Naive thymus-derived CD4-positive, alpha-beta T cell (primary cell): ENCODE data around the gene OVCA2. TPM values are rescaled to one million over a fixed set of nuclear protein-coding genes. Genes with fewer than 3 reads are reported as not detected.

ENCODE experiments used
- ATAC-seq: fragments of 150-1000 bp; cut with Tn5 transposase; 2 replicates; pipeline ENCODE4 v1.10.0; 2021; ENCODE audit warnings: mild to moderate bottlenecking, moderate library complexity
- CTCF ChIA-PET: fragments of 350-600 bp; sonication (Branson Sonifier 250); formaldehyde crosslinking; loops from one replicate; lab custom pipeline; 2021; ENCODE audit warnings: antibody characterized with exemption; lab: Charles Lee
- POLR2A ChIA-PET: fragments of 350-600 bp; sonication (Branson Sonifier 250); formaldehyde crosslinking; loops from one replicate; lab custom pipeline; 2021; ENCODE audit warnings: antibody characterized with exemption, inconsistent platforms; lab: Charles Lee
- DNase-seq, 9 donors: peaks; one replicate each; pipeline versions ENCODE4 v3.0.0 to v3.0.0-alpha.2; 2020 to 2022; ENCODE audit warnings: mixed read lengths in 1 of 9
- H3K27ac ChIP-seq: one replicate; pipeline ENCODE4 v1.7.0; 2013; ENCODE audit warnings: mild to moderate bottlenecking, low read depth, low read length, moderate library complexity
- H3K27me3 ChIP-seq, 2 donors: one replicate each; pipeline ENCODE4 v1.7.0; 2013; ENCODE audit warnings: low read length in 2 of 2, mild to moderate bottlenecking in 2 of 2, moderate library complexity in 2 of 2; ENCODE audit not compliant: control insufficient read depth in 2 of 2, insufficient read depth in 2 of 2
- H3K36me3 ChIP-seq, 3 experiments: 1 replicate in 2 of 3; 2 replicates in 1 of 3; pipeline ENCODE4 v1.7.0; 2013; ENCODE audit warnings: low read length in 3 of 3, mild to moderate bottlenecking in 3 of 3, moderate library complexity in 1 of 3; ENCODE audit not compliant: insufficient read depth in 3 of 3, control insufficient read depth in 2 of 3
- H3K4me1 ChIP-seq, 2 donors: one replicate each; pipeline ENCODE4 v1.7.0; 2013; ENCODE audit warnings: low read length in 2 of 2, mild to moderate bottlenecking in 2 of 2, moderate library complexity in 1 of 2; ENCODE audit not compliant: control insufficient read depth in 2 of 2, insufficient read depth in 2 of 2
- H3K4me3 ChIP-seq: 2 replicates; pipeline ENCODE4 v1.7.0; 2013; ENCODE audit warnings: mild to moderate bottlenecking, low read length
- H3K9me3 ChIP-seq, 3 experiments: 1 replicate in 2 of 3; 2 replicates in 1 of 3; pipeline ENCODE4 v1.7.0; 2013; ENCODE audit warnings: low read length in 3 of 3; ENCODE audit not compliant: control insufficient read depth in 2 of 3
- H3K27ac Mint-ChIP-seq, 9 donors: one replicate each; pipeline ENCODE4 v1.8.0; 2020 to 2022; ENCODE audit warnings: mixed read lengths in 9 of 9, mild to moderate bottlenecking in 8 of 9, moderate library complexity in 5 of 9, inconsistent platforms in 2 of 9
- H3K27me3 Mint-ChIP-seq, 5 donors: one replicate each; pipeline ENCODE4 v1.8.0; 2021 to 2022; ENCODE audit warnings: mixed read lengths in 5 of 5, mild to moderate bottlenecking in 1 of 5
- H3K36me3 Mint-ChIP-seq, 5 donors: one replicate each; pipeline ENCODE4 v1.8.0; 2020 to 2022; ENCODE audit warnings: mixed read lengths in 5 of 5, mild to moderate bottlenecking in 3 of 5, inconsistent platforms in 1 of 5
- H3K4me1 Mint-ChIP-seq, 7 donors: one replicate each; pipeline ENCODE4 v1.8.0; 2020 to 2022; ENCODE audit warnings: mixed read lengths in 7 of 7, mild to moderate bottlenecking in 3 of 7, inconsistent platforms in 1 of 7
- H3K4me3 Mint-ChIP-seq, 10 donors: one replicate each; pipeline ENCODE4 v1.8.0; 2020 to 2022; ENCODE audit warnings: mild to moderate bottlenecking in 10 of 10, mixed read lengths in 10 of 10, moderate library complexity in 6 of 10, inconsistent platforms in 2 of 10
- H3K9me3 Mint-ChIP-seq, 11 donors: one replicate each; pipeline ENCODE4 v1.8.0; 2020 to 2022; ENCODE audit warnings: mixed read lengths in 11 of 11, mild to moderate bottlenecking in 4 of 11, inconsistent platforms in 1 of 11, moderate library complexity in 1 of 11
- intact Hi-C, 2 donors: fragments of 100-400 bp; cut with micrococcal nuclease; formaldehyde crosslinking; loops; one replicate each; pipeline ENCODE4 v1.15.1; 2023
- polyA plus RNA-seq, 2 donors: library from polyadenylated mRNA; unstranded; fragments of 300-500 nt; fragmentation: Illumina TruSeq; gene quantifications; one replicate each; pipeline ENCODE4 v1.2.3, GENCODE V29; 2021
- total RNA-seq, 6 experiments: library from RNA in 5 of 6; stranded (reverse) in 5 of 6; gene quantifications; 1 replicate in 5 of 6; 2 replicates in 1 of 6; pipeline ENCODE4 v1.2.3 and lab custom pipeline; 2021 to 2026

The OVCA2 gene
- total and polyA plus RNA-seq, 7 experiments from 2014 or later, result 24.5 to 65.5 (median 34.0) TPM

DNA sequence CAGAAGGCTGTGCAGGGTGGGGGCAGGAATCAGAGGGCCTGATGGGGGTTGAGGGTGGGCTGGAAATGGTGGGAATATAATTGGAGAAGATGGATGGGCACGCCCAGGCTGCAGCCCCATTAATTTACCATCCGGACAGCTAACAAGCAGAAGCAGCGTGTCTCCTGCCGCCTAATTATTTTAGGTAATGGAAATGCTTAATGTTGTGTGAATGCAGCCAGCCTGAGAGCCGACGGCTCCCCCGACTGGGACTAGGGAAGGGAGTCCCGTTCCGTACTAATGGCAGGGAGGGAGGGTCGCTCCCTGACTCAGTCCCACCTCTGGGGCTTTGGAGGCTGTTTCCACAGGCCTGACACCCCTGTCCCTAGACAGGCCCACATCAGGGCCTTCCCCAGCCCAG lies 4.7 kb upstream of the OVCA2 start:
- Histone ChIP-seq H3K27me3 (no peaks in the 10 kb centered on the region), H3K4me1 (peaks cover 0 to 8% of the 10 kb centered on the region in 2 donors), H3K27ac (no peak overlapping the region), H3K9me3 (no peaks in the 10 kb centered on the region), H3K36me3 (peaks cover 0 to 64% (median 15%) of the 10 kb centered on the region in 3 experiments), H3K4me3 (no peak overlapping the region)
- peaks cover 0 to 18% (median 0%) of the 10 kb centered on the region in 5 donors for H3K36me3 Mint-ChIP-seq
- H3K27ac Mint-ChIP-seq, result no peak overlapping the region
- DNase-seq (no peak), ATAC-seq (no peak)
- H3K4me3 Mint-ChIP-seq, result peak overlapping the region in 1 of 10 donors; percentile 29
- peaks cover 0 to 25% (median 15%) of the 10 kb centered on the region in 7 donors for H3K4me1 Mint-ChIP-seq
- no peaks in the 10 kb centered on the region for H3K27me3 Mint-ChIP-seq
- H3K9me3 Mint-ChIP-seq, result no peaks in the 10 kb centered on the region
- intact Hi-C loops, result no loop called here
- POLR2A ChIA-PET, result interaction anchor here (1.3 kb wide), 1 partner anchor 10 kb away, joined by 4 read pairs; no protein-coding TSS in a partner anchor
- CTCF ChIA-PET, result interaction anchor here (1.3 kb wide), 1 partner anchor 316 kb away, joined by 4 read pairs; no protein-coding TSS in a partner anchor

DNA sequence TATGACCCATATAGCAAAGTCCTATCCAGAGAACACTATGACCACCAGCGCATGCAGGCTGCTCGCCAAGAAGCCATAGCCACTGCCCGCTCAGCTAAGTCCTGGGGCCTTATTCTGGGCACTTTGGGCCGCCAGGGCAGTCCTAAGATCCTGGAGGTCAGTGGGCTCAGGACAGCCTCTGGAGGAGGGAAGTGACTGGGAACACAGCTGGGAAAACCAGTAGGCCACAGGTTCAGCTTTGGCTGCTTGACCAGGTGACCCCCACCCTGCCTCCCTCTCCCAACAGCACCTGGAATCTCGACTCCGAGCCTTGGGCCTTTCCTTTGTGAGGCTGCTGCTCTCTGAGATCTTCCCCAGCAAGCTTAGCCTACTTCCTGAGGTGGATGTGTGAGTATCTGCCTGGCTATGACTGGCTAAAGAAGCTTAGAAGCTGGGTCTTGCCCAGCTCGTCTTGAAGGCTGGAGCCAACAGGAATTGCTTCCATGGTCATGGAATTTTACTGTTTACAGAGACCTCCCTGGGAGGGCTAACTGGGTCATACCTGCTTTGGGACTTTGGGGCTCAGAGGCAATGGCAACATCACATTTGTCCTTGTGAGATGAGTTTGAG lies 1.5 kb upstream of the OVCA2 start:
- ChIA-PET POLR2A (interaction anchor here (0.5 to 1.6 kb wide), 4 partner anchors 10 to 355 kb away, joined by 3 to 4 read pairs (median 4); partner anchors contain the start of gene HIC1), CTCF (interaction anchor here (0.5 to 1.1 kb wide), 3 partner anchors 21 to 376 kb away, joined by 3 to 6 read pairs (median 3); no protein-coding TSS in a partner anchor)
- Mint-ChIP-seq H3K27ac (peak overlapping the region in 6 of 9 donors; percentile 51 to 99 (median 84)), H3K27me3 (no peaks in the 10 kb centered on the region), H3K4me1 (peaks cover 9 to 29% (median 22%) of the 10 kb centered on the region in 7 donors), H3K36me3 (peaks cover 0 to 28% (median 0%) of the 10 kb centered on the region in 5 donors), H3K4me3 (peak overlapping the region in 9 of 10 donors; percentile 27 to 100 (median 90)), H3K9me3 (no peaks in the 10 kb centered on the region)
- H3K27me3 ChIP-seq, result no peaks in the 10 kb centered on the region
- ATAC-seq (no peak), DNase-seq (no peak)
- H3K9me3 ChIP-seq, result no peaks in the 10 kb centered on the region
- no peak overlapping the region for H3K4me3 ChIP-seq
- intact Hi-C loops, result loop anchor here (2.0 to 5.0 kb wide), 10 partner anchors 16 to 584 kb away; partner anchors contain the start of genes CRK (in 1 of the 2), INPP5K (in 1 of the 2), MNT (in 1 of the 2) and PITPNA (in 1 of the 2)
- peaks cover 8 to 16% of the 10 kb centered on the region in 2 donors for H3K4me1 ChIP-seq
- peaks cover 0 to 67% (median 21%) of the 10 kb centered on the region in 3 experiments for H3K36me3 ChIP-seq
- no peak overlapping the region for H3K27ac ChIP-seq

DNA sequence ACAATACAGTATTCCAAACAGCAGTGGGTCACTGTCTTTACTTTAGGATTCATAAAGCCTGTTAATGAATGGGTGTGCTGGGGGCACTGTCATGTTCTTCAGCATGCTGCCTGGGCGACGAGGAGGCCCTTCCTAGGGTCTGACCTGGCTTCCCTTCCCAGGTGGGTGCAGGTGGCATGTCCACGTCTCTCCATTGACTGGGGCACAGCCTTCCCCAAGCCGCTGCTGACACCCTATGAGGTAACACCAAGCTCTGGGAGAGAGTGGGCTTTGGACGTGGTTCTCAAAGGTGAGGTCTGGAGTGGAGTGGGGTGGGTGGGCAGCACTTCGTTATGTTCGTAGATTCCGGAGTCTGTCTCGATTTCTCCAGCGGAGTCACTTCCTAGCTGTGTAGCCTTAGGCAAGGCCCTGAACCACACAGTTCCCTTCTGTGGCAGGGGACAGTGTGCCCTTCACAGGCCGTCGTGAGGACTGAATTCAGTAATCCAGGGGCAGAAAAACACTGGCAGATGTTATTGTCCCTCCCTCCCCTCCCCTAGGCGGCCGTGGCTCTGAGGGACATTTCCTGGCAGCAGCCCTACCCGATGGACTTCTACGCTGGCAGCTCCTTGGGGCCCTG lies 771 bp upstream of the OVCA2 start:
- Mint-ChIP-seq H3K4me1 (peaks cover 9 to 29% (median 22%) of the 10 kb centered on the region in 7 donors), H3K9me3 (no peaks in the 10 kb centered on the region), H3K4me3 (peak overlapping the region; percentile 36 to 100 (median 90)), H3K36me3 (peaks cover 0 to 28% (median 0%) of the 10 kb centered on the region in 5 donors), H3K27me3 (no peaks in the 10 kb centered on the region), H3K27ac (peak overlapping the region in 6 of 9 donors; percentile 51 to 99 (median 84))
- ATAC-seq (no peak), DNase-seq (no peak)
- peaks cover 0 to 60% (median 19%) of the 10 kb centered on the region in 3 experiments for H3K36me3 ChIP-seq
- POLR2A ChIA-PET, result interaction anchor here (0.5 to 1.6 kb wide), 6 partner anchors 9 to 355 kb away, joined by 3 to 4 read pairs (median 3); partner anchors contain the start of genes HIC1 and SMG6
- intact Hi-C loops, result loop anchor here (1.0 to 5.0 kb wide), 13 partner anchors 11 to 584 kb away; partner anchors contain the start of genes DPH1 (in 2 of the 2), CRK (in 1 of the 2), INPP5K (in 1 of the 2) and MNT (in 1 of the 2)
- H3K27ac ChIP-seq, result peak overlapping the region; percentile 89
- H3K4me1 ChIP-seq, result peaks cover 8 to 16% of the 10 kb centered on the region in 2 donors
- CTCF ChIA-PET, result interaction anchor here (0.5 to 1.7 kb wide), 5 partner anchors 10 to 375 kb away, joined by 3 to 4 read pairs (median 3); no protein-coding TSS in a partner anchor
- no peaks in the 10 kb centered on the region for H3K9me3 ChIP-seq
- H3K4me3 ChIP-seq, result peak overlapping the region; percentile 86
- H3K27me3 ChIP-seq, result no peaks in the 10 kb centered on the region

DNA sequence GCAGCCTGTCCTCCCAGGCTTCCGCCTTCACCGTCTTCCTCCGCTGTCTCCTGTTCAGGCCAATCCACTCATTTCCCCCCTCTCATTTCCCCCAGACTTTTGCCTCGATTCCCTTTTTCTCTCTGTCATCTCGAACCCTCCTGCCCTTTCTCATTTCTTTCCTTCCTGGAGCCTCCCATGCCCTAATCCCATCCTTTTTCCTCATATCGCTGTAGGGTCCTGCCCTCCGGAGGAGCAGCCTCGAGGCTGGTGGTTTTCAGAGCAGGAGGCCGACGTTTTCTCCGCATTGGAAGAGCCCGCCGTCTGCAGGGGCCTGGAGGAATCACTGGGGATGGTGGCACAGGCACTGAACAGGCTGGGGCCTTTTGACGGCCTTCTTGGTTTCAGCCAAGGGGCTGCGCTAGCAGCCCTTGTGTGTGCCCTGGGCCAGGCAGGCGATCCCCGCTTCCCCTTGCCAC lies 597 bp downstream of the OVCA2 start:
- intact Hi-C loops, result loop anchor here (1.0 to 5.0 kb wide), 14 partner anchors 8 to 525 kb away; partner anchors contain the start of genes INPP5K (in 1 of the 2), PITPNA (in 1 of the 2), RILP (in 1 of the 2) and RTN4RL1 (in 1 of the 2)
- H3K4me1 ChIP-seq, result peaks cover 8 to 16% of the 10 kb centered on the region in 2 donors
- H3K27me3 Mint-ChIP-seq, result no peaks in the 10 kb centered on the region
- no peaks in the 10 kb centered on the region for H3K9me3 Mint-ChIP-seq
- no peaks in the 10 kb centered on the region for H3K9me3 ChIP-seq
- CTCF ChIA-PET, result interaction anchor here (1.7 kb wide), 1 partner anchor 325 kb away, joined by 4 read pairs; no protein-coding TSS in a partner anchor
- no peak for DNase-seq
- peaks cover 0 to 46% (median 10%) of the 10 kb centered on the region in 3 experiments for H3K36me3 ChIP-seq
- peak overlapping the region; percentile 89 for H3K27ac ChIP-seq
- H3K27me3 ChIP-seq, result no peaks in the 10 kb centered on the region
- H3K4me3 ChIP-seq, result peak overlapping the region; percentile 86
- no peak for ATAC-seq
- peak overlapping the region; percentile 87 to 99 (median 94) for H3K27ac Mint-ChIP-seq
- H3K4me1 Mint-ChIP-seq, result peaks cover 9 to 29% (median 22%) of the 10 kb centered on the region in 7 donors
- peak overlapping the region; percentile 89 to 100 (median 92) for H3K4me3 Mint-ChIP-seq
- peaks cover 0 to 20% (median 0%) of the 10 kb centered on the region in 5 donors for H3K36me3 Mint-ChIP-seq
- POLR2A ChIA-PET, result no interaction called here

DNA sequence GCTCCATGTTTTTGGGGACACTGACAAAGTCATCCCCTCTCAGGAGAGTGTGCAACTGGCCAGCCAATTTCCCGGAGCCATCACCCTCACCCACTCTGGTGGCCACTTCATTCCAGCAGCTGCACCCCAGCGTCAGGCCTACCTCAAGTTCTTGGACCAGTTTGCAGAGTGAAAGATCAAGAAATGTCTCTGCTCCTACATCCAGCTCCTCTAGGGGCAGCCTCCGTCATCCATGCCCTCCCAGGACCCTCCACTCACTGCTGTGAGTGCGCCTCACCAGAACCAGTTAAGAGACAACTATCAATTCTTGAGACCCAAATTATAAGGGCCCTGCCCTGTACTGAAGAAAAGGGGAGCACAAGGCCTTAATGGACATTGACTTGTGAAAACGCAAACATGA lies 1.1 kb downstream of the OVCA2 start:
- Mint-ChIP-seq H3K4me1 (peaks cover 9 to 30% (median 22%) of the 10 kb centered on the region in 7 donors), H3K9me3 (no peaks in the 10 kb centered on the region), H3K27me3 (peaks cover 0 to under 1% (median 0%) of the 10 kb centered on the region in 5 donors), H3K4me3 (peak overlapping the region; percentile 89 to 100 (median 92)), H3K27ac (peak overlapping the region; percentile 82 to 99 (median 94)), H3K36me3 (peaks cover 0 to 18% (median 0%) of the 10 kb centered on the region in 5 donors)
- H3K27me3 ChIP-seq, result no peaks in the 10 kb centered on the region
- ATAC-seq (no peak), DNase-seq (no peak)
- POLR2A ChIA-PET, result interaction anchor here (1.5 kb wide), 1 partner anchor 224 kb away, joined by 4 read pairs; no protein-coding TSS in a partner anchor
- intact Hi-C loops, result loop anchor here (1.0 to 5.0 kb wide), 14 partner anchors 7 to 526 kb away; partner anchors contain the start of genes INPP5K (in 1 of the 2), PITPNA (in 1 of the 2), RILP (in 1 of the 2) and RTN4RL1 (in 1 of the 2)
- peak overlapping the region; percentile 89 for H3K27ac ChIP-seq
- no peaks in the 10 kb centered on the region for H3K9me3 ChIP-seq
- H3K4me1 ChIP-seq, result peaks cover 8 to 16% of the 10 kb centered on the region in 2 donors
- CTCF ChIA-PET, result interaction anchor here (1.7 kb wide), 1 partner anchor 326 kb away, joined by 4 read pairs; no protein-coding TSS in a partner anchor
- H3K4me3 ChIP-seq, result peak overlapping the region; percentile 4
- H3K36me3 ChIP-seq, result peaks cover 0 to 41% (median 6%) of the 10 kb centered on the region in 3 experiments
